ENCODE measurements around the gene CDC42EP4.

Gene CDC42EP4

GRCh38 chr17:73311781-73312641, at the start of gene CDC42EP4:
TSS of gene CDC42EP4 (minus strand) at chr17:73312001. CDS start at chr17:73286500, 25,501 bp downstream.
- DNase-seq: peak; percentile 91

- no peak for DNase-seq
Measured at GRCh38 chr17:73360961-73361761, 49.4 kb upstream of the CDC42EP4 start.

GRCh38 chr17:73359987-73360410, 48.2 kb upstream of the CDC42EP4 start:
- no peak for DNase-seq

GRCh38 chr17:73359352-73359751, 47.6 kb upstream of the CDC42EP4 start:
- DNase-seq: no peak

- no peak for DNase-seq
Measured at GRCh38 chr17:73358668-73359067, 46.9 kb upstream of the CDC42EP4 start.

- no peak for DNase-seq
Measured at GRCh38 chr17:73357981-73358380, 46.2 kb upstream of the CDC42EP4 start.

GRCh38 chr17:73357318-73357717, 45.5 kb upstream of the CDC42EP4 start:
- DNase-seq: no peak

GRCh38 chr17:73356561-73357170, 44.9 kb upstream of the CDC42EP4 start:
- DNase-seq: no peak

GRCh38 chr17:73354423-73355284, 42.9 kb upstream of the CDC42EP4 start:
- no peak for DNase-seq

- DNase-seq: no peak
Measured at GRCh38 chr17:73352261-73352660, 40.5 kb upstream of the CDC42EP4 start.

GRCh38 chr17:73351764-73352163, 40.0 kb upstream of the CDC42EP4 start:
- no peak for DNase-seq

GRCh38 chr17:73350864-73351263, 39.1 kb upstream of the CDC42EP4 start:
- no peak for DNase-seq

- no peak for DNase-seq
Measured at GRCh38 chr17:73349647-73350046, 37.8 kb upstream of the CDC42EP4 start.

- no peak for DNase-seq
Measured at GRCh38 chr17:73349138-73349537, 37.3 kb upstream of the CDC42EP4 start.

GRCh38 chr17:73348829-73349095, 37.0 kb upstream of the CDC42EP4 start:
- DNase-seq: no peak

- DNase-seq: no peak
Measured at GRCh38 chr17:73348018-73348828, 36.4 kb upstream of the CDC42EP4 start.

- DNase-seq: no peak
Measured at GRCh38 chr17:73347351-73347750, 35.5 kb upstream of the CDC42EP4 start.

GRCh38 chr17:73346501-73347162, 34.8 kb upstream of the CDC42EP4 start:
- no peak for DNase-seq

- no peak for DNase-seq
Measured at GRCh38 chr17:73343739-73344454, 32.1 kb upstream of the CDC42EP4 start.

- no peak for DNase-seq
Measured at GRCh38 chr17:73343168-73343634, 31.4 kb upstream of the CDC42EP4 start.
